Calu3 (cell line): ENCODE data around the gene CRIM1. TPM values are rescaled to one million over a fixed set of nuclear protein-coding genes. Genes with fewer than 3 reads are reported as not detected.

Experiments
- BruUV-seq: library from RNA; stranded (reverse); fragments of 400-500 nt; replicated peaks from 2 replicates; lab custom pipeline; 2021; lab: Mats Ljungman, UMichigan
- CTCF ChIA-PET: fragments of 300-600 bp; sonication (Branson Sonifier 250); formaldehyde crosslinking; loops from one replicate; lab custom pipeline; 2022; ENCODE audit warnings: antibody characterized with exemption; lab: Charles Lee
- DNase-seq: peaks from one replicate; pipeline ENCODE4 v3.0.0; 2022
- H3K27ac Mint-ChIP-seq: one replicate; pipeline ENCODE4 v1.8.0; 2022; ENCODE audit warnings: mixed read lengths; ENCODE audit not compliant: unreplicated experiment
- H3K27me3 Mint-ChIP-seq: one replicate; pipeline ENCODE4 v1.8.0; 2022; ENCODE audit warnings: mixed read lengths; ENCODE audit not compliant: unreplicated experiment
- H3K36me3 Mint-ChIP-seq: one replicate; pipeline ENCODE4 v1.8.0; 2022; ENCODE audit warnings: mild to moderate bottlenecking, moderate library complexity, mixed read lengths; ENCODE audit not compliant: insufficient read depth, unreplicated experiment
- H3K4me1 Mint-ChIP-seq: one replicate; pipeline ENCODE4 v1.8.0; 2022; ENCODE audit warnings: mild to moderate bottlenecking, low read depth, mixed read lengths; ENCODE audit not compliant: unreplicated experiment
- H3K4me3 Mint-ChIP-seq: one replicate; pipeline ENCODE4 v1.8.0; 2022; ENCODE audit warnings: mild to moderate bottlenecking, low read depth, moderate library complexity, mixed read lengths; ENCODE audit not compliant: unreplicated experiment
- H3K9me3 Mint-ChIP-seq: one replicate; pipeline ENCODE4 v1.8.0; 2022; ENCODE audit warnings: low read depth, mixed read lengths; ENCODE audit not compliant: unreplicated experiment
- CTCF ChIP-seq: fragments of 200-600 bp; IDR thresholded peaks from one replicate; pipeline ENCODE4 v1.8.0; 2022; ENCODE audit warnings: antibody characterized with exemption; ENCODE audit not compliant: unreplicated experiment
- intact Hi-C: fragments of 100-400 bp; cut with micrococcal nuclease; formaldehyde crosslinking; loops from one replicate; pipeline ENCODE4 v1.10.0; 2022; ENCODE audit not compliant: unreplicated experiment
- total RNA-seq: library from RNA; stranded (reverse); gene quantifications from 2 replicates; pipeline ENCODE4 v1.2.3, GENCODE V29; 2022

Gene CRIM1
- total RNA-seq, 1 experiment from 2014 or later = 57.6 TPM

GRCh38 chr2:36367486-36367885, 11.9 kb downstream of the CRIM1 start:
- no peak for DNase-seq
- Mint-ChIP-seq H3K4me1 (peaks cover 63% of the 10 kb centered on the region), H3K36me3 (no peaks in the 10 kb centered on the region), H3K27ac (peak overlapping the region; percentile 16), H3K27me3 (no peaks in the 10 kb centered on the region), H3K9me3 (no peaks in the 10 kb centered on the region), H3K4me3 (peak overlapping the region; percentile 54)
- BruUV-seq = no TSS peak
- no peak for TF ChIP-seq CTCF
- intact Hi-C loops = no loop called here
- CTCF ChIA-PET = interaction anchor here (0.9 to 3.0 kb wide), 5 partner anchors 9 to 93 kb away, joined by 3 to 14 read pairs (median 6); no protein-coding TSS in a partner anchor

GRCh38 chr2:36367895-36368353, 12.3 kb downstream of the CRIM1 start:
- H3K36me3 Mint-ChIP-seq = no peaks in the 10 kb centered on the region
- peak; percentile 9 for DNase-seq
- CTCF ChIA-PET = interaction anchor here (0.5 to 3.0 kb wide), 5 partner anchors 9 to 541 kb away, joined by 3 to 14 read pairs (median 4); no protein-coding TSS in a partner anchor
- H3K27ac Mint-ChIP-seq = peak overlapping the region; percentile 16
- BruUV-seq = no TSS peak
- no peak for TF ChIP-seq CTCF
- no peaks in the 10 kb centered on the region for H3K9me3 Mint-ChIP-seq
- peaks cover 67% of the 10 kb centered on the region for H3K4me1 Mint-ChIP-seq
- H3K27me3 Mint-ChIP-seq = no peaks in the 10 kb centered on the region
- peak overlapping the region; percentile 54 for H3K4me3 Mint-ChIP-seq
- intact Hi-C loops = no loop called here

- peak overlapping the region; percentile 54 for H3K4me3 Mint-ChIP-seq
- intact Hi-C loops = no loop called here
- H3K27ac Mint-ChIP-seq = peak overlapping the region; percentile 16
- peaks cover 72% of the 10 kb centered on the region for H3K4me1 Mint-ChIP-seq
- no peak for DNase-seq
- CTCF ChIA-PET = interaction anchor here (0.5 to 3.0 kb wide), 5 partner anchors 8 to 541 kb away, joined by 3 to 14 read pairs (median 4); no protein-coding TSS in a partner anchor
- no peak for TF ChIP-seq CTCF
- H3K36me3 Mint-ChIP-seq = no peaks in the 10 kb centered on the region
- H3K27me3 Mint-ChIP-seq = no peaks in the 10 kb centered on the region
- no peaks in the 10 kb centered on the region for H3K9me3 Mint-ChIP-seq
- BruUV-seq = no TSS peak
Observed at GRCh38 chr2:36368438-36368837, 12.9 kb downstream of the CRIM1 start.

GRCh38 chr2:36369163-36369562, 13.6 kb downstream of the CRIM1 start:
- Mint-ChIP-seq H3K9me3 (no peaks in the 10 kb centered on the region), H3K27ac (peak overlapping the region; percentile 16), H3K4me3 (peak overlapping the region; percentile 54), H3K4me1 (peaks cover 79% of the 10 kb centered on the region), H3K36me3 (peaks cover under 1% of the 10 kb centered on the region), H3K27me3 (no peaks in the 10 kb centered on the region)
- no TSS peak for BruUV-seq
- intact Hi-C loops = no loop called here
- no peak for DNase-seq
- no peak for TF ChIP-seq CTCF
- CTCF ChIA-PET = interaction anchor here (1.4 to 3.0 kb wide), 3 partner anchors 7 to 91 kb away, joined by 3 to 14 read pairs (median 7); no protein-coding TSS in a partner anchor
